SIG-M5 treated with dmso at 0.1 percent for 504 hours (cell line): ENCODE data around the gene MLST8.
"Not testable (repeated sequence)": the region's sequence is repeated elsewhere in the genome, so short reads cannot be mapped to it uniquely, and the experiment has no call there.

Experiments used
- DNase-seq: peaks from one replicate; lab custom pipeline; 2025; ENCODE audit not compliant: unreplicated experiment; lab: John Stamatoyannopoulos, UW

Gene MLST8

DNA sequence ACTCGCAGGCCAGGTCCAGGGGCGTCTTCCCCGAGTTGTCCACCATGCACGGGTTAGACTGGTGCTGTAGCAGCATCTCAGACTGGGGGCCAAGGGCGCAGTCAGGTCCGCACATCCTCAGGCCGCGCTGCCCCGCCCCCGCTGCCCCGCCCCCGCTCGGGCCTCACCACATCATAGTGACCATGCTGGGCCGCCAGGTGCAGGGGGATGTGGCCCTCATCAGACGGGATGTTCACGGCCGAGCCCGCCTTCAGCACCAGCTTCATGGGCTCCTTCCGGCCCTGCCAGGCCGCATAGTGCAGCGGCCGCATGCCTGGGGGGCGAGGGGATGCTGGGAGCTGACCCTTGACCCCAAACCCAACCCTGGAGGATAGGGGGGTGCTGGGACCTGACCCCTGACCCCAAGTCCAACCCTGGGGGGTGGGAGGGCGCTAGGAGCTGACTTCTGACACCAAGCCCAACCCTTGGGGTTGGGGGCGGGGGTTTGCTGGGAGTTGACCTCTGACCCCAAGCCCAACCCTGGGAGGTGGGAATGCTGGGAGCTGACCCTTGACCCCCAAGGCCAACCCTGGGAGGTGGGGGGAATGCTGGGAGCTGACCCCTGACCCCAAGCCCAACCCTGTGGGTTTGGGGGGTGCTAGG lies 15.9 kb upstream of the MLST8 start:
- DNase-seq, result no peak

DNA sequence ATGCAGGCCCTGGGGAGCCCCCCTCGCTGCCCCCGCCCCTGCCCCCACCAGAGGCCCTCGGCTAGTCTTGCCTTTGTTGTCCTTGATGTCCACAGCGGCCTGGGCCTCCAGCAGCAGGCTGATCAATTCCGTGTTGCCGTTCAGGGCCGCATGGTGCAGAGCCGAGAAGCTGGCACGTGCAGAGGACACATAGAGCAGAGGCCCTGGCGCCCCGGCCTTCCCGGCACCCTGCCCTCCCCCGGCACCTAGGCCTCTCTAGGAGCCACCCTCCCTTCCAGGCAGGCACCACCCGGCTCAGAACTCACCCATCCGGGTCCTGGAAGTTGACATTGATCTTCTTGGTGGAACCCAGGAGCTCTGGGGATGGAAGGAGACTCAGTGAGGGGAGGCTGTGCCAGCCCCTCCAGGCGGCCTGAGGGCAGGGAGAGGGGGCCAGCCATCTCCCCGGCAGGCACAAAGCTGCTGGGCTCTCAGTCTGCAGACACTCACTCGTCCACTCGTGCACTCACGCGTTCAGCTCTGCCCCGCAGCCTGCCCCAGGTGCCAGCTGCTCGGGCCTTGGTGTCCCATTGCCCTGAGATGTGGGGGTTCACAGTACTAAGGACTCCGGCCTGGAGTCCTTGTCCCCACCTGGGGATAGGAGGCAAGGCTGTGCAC lies 15.1 kb upstream of the MLST8 start:
- no peak for DNase-seq

DNA sequence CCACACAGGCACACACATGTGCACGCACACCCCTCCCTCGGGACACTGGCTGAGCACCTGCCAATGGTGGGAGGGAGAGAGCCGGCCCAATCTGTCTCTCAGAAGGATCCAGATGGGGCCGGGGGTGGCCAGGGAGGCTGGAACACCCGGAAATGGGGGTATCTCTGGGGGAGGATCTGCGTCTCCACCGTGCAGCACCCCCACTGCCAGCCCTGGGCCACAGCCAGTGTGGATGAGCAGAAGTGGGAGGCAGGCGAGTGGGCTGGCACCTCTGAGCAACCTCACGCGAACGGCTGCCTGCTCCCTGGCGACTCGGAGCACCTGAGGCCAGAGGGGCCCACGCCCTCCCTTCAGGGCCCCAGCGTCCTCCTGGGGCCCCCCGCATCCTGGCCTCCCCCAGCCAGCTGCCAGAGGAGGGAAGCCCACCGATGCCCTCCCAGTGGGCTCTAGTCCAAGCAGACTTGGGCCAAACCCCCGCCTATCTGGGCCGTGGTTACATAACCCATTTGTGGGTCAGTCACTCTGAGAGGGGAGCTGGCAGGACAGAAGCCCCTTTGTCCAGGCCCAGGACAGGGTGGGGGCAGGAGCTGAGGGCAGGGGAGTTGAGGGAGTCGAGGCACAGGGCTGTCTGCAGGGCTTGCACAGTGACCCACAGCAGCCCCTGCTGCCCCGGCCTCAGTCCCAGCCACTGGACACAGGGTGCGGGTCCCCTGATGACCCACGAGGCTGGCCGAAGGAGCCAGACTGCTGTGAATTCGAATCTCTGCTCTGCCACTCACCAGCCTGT lies 14.4 kb upstream of the MLST8 start:
- no peak for DNase-seq

DNA sequence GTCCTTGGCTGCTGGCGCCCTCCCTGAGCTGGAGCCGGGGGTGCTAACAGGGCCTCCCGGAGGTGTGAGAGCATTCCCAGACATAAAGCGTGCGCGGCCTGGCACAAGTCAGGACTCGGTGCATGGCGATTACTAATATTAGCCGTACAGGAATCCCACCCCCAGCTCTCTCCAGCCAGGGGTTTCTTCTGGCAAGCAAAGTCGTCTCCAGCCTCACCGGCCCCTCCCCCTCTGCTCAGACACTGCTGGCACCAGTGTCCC lies 13.9 kb upstream of the MLST8 start:
- no peak for DNase-seq

DNA sequence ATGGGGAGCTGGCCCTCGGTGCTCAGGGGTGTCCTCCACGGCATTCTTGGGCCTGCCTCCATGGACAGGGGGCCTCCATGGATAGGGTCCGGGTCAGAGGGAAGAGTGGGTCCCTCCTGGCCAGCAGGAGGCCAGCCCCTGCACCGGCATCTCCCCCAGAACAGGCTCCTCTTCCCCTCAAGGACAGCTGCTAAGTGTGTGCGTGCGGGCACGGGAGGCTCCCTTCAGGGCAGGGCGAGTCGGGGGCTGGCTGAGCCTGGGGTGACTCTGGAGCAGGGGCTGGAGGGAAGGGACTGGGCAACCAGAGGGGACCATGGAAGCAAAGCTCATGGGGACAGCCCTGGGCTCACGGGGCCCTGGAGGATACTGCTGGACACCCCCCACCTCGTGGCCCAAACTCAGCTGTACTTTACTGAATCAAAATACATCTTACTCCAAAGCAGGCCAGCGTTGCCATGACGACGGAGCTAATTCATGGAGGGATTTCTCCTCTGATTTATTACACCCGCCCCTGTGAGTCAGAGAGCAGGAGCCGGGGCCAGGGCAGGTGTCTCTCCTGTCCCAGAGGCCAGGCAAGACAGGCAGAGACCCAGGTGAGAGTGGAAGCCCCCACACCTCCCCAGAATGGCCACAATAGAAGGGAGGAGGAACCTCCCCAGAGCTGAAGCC lies 11.0 kb upstream of the MLST8 start:
- no peak for DNase-seq

DNA sequence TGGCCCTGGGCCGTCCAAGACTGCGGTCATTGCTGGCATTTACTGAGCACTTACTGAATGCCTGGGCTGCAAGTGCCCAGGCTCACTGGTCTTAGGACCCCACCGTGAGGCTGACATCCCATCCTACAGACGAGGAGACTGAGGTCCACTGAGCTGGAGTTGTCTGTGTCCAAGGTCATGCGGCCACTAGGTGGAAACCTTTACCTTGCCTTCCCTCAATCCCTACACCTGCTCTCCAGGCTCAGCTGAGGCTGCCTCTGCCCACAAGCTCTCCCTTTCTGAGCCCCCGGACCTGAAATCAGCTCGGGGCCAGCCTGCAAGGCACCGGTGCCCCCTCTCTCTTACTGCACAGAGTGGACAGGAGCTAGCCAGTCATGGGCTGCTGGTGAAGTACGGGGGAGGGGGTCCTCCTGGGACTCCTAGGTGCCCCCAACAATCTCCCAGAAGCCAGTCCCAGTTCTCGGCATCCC lies 10.4 kb upstream of the MLST8 start:
- peak; percentile 30 for DNase-seq

DNA sequence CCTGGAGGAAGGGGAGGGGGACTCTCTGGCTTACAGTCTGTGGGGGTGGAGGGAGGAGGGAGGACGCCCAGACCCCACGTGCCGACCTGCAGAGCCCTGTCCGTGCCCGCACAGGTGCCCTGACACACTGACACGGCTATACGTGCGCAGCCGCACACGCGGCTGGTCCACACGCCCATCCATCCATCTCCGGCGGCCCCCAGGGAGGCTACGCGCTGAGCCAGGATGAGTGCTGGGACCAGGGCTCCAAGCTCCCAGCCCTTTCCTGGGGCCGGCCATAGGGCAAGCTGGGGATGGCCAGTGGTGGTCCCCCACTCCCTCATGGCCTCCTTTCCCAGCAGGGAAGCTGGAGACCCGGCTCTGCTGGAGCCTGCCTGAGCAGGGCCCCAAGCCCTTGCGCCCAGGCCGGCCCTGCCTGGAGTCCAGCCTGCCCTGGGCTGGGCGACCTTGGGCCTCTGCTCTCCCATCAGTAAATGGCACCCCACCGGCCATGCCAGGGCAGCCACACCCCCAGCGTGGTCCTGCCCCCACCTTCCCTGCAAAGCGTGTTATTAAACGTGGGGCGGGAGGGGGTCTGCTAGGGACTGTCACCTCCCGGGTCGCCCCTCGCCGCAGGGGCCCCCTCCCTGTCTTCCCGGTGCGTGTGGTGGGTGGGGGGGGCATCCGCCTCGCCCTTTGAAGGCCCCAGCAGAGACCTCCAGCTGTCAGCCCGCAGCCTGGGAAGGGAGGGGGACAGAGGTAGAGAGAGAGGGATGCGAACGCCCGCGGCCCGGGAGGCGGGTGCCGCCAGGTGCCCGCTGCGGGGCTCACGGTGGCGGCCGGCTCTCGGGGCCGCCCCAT lies 9.7 kb upstream of the MLST8 start:
- DNase-seq, result no peak

DNA sequence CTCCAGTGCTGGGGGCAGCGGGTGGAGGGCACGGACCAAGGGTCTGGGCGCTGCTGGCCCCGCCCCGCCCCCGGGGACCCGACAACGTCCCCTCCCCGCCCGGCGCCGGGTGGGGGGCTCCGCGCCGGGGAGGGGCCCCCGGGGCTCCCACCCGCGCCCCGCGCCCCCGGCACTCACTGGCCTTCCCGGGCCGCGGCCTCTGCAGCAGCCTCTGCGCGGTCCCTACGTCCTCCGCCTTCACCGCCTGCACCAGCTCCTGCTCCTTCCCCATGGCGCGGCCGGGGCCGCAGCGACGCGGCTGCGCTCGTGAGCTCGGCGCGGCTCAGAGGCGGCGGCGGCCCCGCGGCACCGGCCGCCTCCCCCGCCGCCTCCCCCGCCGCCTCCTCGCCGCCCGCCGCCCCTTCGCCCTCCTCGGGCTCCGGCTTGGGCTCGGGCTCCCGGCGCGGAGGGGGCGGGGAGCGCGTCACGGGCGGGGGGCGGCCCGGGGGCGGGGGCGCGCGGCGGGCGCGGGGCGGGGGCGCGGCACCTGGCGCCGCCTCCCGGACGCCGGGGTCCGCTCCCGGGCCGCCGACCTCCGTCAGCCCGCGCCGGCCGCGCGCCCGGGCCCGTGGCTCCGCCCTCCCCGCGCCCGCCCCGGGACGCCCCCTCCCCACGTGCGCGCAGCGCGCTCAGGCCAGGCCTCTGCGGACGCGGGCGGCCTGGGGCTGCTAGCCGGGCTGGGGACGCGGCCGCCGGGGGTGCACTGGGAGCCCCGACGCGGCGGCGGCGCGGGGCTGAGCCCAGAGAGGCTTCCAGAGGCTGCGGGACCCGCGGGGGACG lies 8.9 kb upstream of the MLST8 start, which contains the start of gene CASKIN1:
TSS of gene CASKIN1 (minus strand) at position 444 of the 819 bp plus-strand sequence. CDS start at position 271, 173 bp downstream.
- no peak for DNase-seq

DNA sequence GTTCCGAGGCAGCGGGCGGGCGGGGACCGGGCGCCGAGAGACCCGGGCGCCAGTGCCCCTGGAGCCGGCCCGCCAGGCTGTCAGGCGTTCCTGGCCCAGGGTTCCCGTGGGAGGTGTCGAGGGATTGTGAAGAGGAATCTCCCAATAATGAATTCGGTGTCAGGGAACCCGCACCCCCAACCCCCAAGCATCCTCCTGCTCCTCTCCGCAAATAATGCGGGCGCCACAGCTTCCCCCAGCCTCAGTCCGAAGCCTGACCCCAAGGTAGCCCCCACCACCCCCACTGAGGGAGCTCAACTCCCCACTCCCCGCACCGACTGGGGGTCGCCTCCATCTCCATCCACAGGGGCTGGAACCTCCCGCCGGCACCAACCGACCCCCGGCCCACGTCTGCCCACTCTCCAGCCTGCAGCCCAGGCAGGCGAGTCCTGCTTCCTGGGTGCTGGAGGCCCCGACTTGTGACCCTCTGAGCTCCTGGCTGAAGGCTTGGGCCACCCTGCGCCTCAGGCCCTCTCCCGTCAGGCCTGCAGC lies 8.2 kb upstream of the MLST8 start:
- no peak for DNase-seq

DNA sequence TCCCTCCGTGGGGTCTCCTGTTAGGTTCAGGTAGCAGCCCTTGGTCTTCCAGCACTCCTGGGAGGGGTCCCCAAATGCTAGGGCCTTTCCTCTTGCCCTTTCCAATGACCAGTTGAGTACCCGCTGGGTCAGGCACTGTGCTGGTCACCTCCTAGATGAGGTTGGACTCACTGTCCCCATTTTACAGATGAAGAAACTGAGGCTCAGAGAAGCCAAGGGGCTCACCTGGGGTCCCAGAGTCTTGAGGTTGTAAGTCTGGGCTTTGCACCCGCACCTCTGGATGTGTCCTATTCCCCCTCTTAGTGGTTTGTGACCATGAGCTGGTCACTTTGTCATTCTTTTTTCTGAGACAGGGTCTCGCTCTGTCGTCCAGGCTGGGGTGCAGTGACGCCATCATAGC lies 7.5 kb upstream of the MLST8 start:
- DNase-seq, result no peak

DNA sequence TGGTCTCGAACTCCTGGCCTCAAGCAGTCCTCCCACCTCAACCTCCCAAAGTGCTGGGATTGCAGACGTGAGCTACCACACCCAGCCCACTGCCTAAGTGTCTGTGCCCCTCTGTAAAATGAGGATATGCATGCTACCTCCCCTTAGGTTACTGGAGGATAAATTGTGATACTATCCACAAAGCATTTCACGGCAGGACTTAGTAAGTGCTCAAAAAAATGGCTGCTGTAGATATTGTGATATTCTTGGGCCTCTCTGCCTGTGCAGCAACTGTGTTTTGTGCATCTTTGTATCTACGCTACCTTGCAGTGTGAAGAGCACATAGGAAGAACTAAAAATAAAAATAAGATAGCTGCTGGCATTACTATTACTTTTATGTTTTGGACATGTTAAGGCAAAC lies 7.0 kb upstream of the MLST8 start:
- no peak for DNase-seq

DNA sequence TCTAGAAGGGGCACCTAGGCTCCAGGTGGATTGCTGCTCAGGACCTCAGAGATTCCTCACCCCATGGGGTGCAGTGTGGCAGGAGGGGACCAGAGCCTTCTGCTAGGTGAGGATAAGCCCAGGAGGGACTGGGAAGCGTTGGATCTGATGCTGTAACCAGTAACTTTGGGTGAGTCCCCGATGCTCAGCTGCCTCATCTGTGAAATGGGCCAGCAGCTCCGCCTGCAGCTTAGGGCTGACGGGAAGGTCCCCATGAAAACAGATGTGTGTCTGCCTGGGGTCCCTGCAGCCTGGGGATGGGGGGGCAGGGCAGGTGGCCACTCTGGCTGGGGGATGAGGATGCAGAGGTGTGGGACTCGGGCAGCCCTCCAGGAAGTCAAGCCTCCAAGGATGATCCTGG lies 6.2 kb upstream of the MLST8 start:
- no peak for DNase-seq

DNA sequence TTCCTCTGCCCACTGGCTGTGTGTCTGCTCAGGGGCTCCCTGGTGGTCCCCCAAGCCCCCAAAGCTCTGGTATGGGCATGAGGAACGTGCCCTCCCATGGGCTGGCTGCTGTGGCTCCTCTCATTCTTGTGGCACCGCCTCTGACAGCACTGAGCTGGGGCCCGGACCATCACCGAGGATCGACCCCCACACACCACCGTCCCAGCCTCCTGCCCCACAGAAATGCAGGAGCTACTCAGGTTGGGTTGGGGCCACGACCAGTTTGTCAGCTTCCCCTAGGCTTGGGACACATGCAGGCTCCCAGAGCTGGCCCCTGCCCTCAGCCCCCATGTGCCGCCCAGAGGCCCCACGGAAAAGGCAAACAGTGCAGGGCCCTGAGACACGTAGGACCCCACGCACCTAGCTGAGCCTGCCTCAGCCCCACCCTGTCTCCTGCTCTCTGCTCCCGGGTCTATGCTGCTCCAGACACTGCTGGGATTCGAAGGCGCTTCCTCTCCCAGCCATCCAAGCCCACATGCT lies 5.6 kb upstream of the MLST8 start:
- no peak for DNase-seq

DNA sequence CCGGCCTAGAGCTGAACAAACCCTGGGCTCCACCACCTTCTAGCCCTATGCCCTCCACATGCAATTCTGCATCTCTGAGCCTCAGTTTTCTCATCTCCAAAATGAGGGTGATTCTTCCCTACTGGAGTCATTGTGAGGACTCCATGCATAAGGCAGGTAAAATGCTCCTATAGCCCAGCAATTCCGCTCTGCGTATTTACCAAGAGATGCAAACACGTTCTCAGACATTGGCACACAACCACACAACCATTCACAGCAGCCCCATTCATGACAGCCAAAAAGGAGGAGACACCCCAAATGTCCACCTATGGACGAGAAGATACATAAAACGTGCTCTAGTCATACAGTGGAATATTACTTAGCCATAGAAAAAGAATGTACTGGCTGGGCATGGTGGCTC lies 4.9 kb upstream of the MLST8 start:
- DNase-seq, result no peak

DNA sequence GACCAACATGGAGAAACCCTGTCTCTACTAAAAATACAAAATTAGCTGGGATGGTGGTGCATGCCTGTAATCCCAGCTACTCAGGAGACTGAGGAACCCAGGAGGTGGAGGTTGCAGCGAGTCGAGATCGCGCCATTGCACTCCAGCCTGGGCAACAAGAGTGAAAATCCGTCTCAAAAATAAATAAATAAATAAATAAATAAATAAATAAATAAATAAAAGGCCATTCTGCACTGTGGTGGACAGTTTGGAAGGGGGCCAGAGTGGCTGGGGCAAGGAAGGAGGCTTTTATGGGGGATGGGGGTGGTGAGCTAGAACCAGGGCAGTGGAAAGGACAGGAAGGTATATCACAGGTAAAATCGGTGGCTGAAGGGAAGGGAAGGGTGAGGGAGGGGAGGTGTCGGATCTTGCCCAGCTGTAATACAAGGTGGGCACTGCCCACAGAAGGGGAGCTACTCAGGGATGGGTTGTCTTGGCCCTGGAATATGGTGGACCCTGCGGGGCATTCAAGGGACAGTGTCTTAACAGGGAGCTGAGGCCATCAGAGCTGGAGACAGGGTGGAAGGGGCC lies 2.0 kb upstream of the MLST8 start:
- DNase-seq, result not testable (repeated sequence)

DNA sequence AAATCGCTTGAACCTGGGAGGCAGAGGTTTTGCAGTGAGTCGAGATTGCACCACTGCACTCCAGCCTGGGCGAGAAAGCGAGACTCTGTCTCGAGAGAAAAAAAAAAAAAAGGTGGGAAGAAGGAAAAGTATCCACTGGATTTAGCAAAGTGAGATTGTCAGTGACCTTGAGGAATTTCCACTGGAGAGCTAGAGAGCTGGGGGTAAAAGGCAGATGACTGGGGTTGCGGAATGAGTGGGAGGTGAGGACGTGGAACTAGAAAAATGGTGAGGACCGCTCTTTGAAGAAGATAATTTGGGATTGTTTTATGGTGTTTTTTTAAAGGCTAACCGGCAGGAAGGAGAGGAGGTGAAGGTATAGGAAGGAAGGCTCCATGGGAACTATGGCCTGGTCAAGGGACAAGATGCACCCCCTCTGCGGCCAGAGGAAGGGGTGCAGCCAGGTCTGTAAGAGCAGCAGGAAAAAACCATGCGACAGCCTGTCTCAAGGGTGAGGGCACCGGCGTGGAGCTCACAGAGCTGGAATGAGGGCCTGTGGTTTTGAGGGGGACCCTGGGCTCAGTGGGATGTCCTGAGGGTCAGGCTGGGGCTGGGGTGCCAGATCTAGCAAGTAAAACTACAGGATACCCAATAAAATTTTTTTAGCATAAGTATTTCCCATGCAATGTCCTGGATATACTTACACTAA lies 694 bp upstream of the MLST8 start:
- no peak for DNase-seq

DNA sequence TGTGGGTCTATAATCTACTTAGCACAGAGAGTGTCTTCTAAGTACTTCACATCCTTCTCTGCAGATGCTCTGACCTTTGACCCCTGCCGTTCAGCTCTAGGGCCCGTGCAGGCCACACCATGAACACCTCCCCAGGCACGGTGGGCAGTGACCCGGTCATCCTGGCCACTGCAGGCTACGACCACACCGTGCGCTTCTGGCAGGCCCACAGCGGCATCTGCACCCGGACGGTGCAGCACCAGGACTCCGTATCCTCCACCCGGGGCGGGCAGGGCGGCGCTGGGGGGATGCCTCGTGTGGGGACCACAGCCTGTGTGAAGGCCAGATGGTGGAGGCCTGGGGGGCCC lies 686 bp downstream of the MLST8 start:
- DNase-seq, result no peak

DNA sequence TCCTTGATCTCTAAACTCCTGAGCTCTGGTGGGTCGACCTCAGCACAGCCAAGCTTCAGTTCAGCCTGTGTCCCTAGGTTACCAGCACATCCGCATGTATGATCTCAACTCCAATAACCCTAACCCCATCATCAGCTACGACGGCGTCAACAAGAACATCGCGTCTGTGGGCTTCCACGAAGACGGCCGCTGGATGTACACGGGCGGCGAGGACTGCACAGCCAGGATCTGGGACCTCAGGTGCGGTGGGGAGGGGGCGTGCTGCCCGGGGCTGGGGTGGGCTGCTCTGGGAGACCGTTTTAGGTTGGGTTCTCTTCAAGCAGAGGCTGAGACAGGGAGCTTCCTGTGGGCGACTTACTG lies 1.1 kb downstream of the MLST8 start:
- no peak for DNase-seq
